Panc1 (cell line): ENCODE results near the gene SHC1. TPM values are rescaled to one million over a fixed set of nuclear protein-coding genes. Genes with fewer than 3 reads are reported as not detected.
"Not testable (repeated sequence)": the region's sequence is repeated elsewhere in the genome, so short reads cannot be mapped to it uniquely, and the experiment has no call there.

Experiments
- ATAC-seq: fragments of 200-7000 bp; cut with Tn5 transposase; 2 replicates; pipeline ENCODE4 v1.9.1; 2020; ENCODE audit warnings: mild to moderate bottlenecking, moderate library complexity
- BruUV-seq: library from RNA; stranded (reverse); fragments of 400-500 nt; replicated peaks from 2 replicates; lab custom pipeline; 2021; lab: Mats Ljungman, UMichigan
- CTCF ChIA-PET: fragments of 300-600 bp; sonication (Branson Sonifier 250); formaldehyde crosslinking; loops from one replicate; lab custom pipeline; 2022; ENCODE audit warnings: antibody characterized with exemption; lab: Charles Lee
- POLR2A ChIA-PET: fragments of 300-600 bp; sonication (Branson Sonifier 250); formaldehyde crosslinking; loops from one replicate; lab custom pipeline; 2022; ENCODE audit warnings: antibody characterized with exemption; lab: Charles Lee
- DNase-seq: peaks from one replicate; pipeline ENCODE4 v3.0.0-alpha.2; 2010; ENCODE audit warnings: low read depth, low spot score
- H3K27ac ChIP-seq: 2 replicates; pipeline ENCODE4 v1.5.1; 2011; ENCODE audit warnings: mild to moderate bottlenecking, low read length, inconsistent platforms
- H3K27me3 ChIP-seq: fragments of 200-500 bp; sonication (Bioruptor generic); 2 replicates; pipeline ENCODE4 v1.6.0; 2014; ENCODE audit warnings: low read length, inconsistent platforms; ENCODE audit not compliant: control insufficient read depth, insufficient read depth
- H3K36me3 ChIP-seq: fragments of 200-500 bp; sonication (Bioruptor generic); 2 replicates; pipeline ENCODE4 v1.5.1; 2014; ENCODE audit warnings: inconsistent platforms, mild to moderate bottlenecking, low read length, moderate library complexity; ENCODE audit not compliant: control insufficient read depth, insufficient read depth
- H3K4me1 ChIP-seq: 2 replicates; pipeline ENCODE4 v1.5.1; 2011; ENCODE audit warnings: inconsistent platforms, mild to moderate bottlenecking, low read length, moderate library complexity; ENCODE audit not compliant: control insufficient read depth, insufficient read depth
- H3K4me3 ChIP-seq, 2 experiments: 2 replicates each; pipeline ENCODE4 v1.5.1; 2011 to 2012; ENCODE audit warnings: low read depth in 2 of 2, low read length in 2 of 2, mild to moderate bottlenecking in 2 of 2, inconsistent platforms in 1 of 2, moderate library complexity in 1 of 2
- H3K9me3 ChIP-seq: fragments of 200-500 bp; sonication (Bioruptor generic); 2 replicates; pipeline ENCODE4 v1.5.1; 2014; ENCODE audit warnings: low read depth, mild to moderate bottlenecking, inconsistent platforms, low read length, moderate library complexity; ENCODE audit not compliant: control insufficient read depth, insufficient read depth
- POLR2AphosphoS5 ChIP-seq: IDR thresholded peaks from 2 replicates; pipeline ENCODE4 v1.6.1; 2012; ENCODE audit warnings: mild to moderate bottlenecking, low read depth, low read length, moderate library complexity
- SIN3A ChIP-seq: IDR thresholded peaks from 2 replicates; pipeline ENCODE4 v1.6.1; 2012; ENCODE audit warnings: low read depth, mild to moderate bottlenecking, low read length, moderate library complexity, borderline replicate concordance; ENCODE audit not compliant: insufficient read depth
- TCF7L2 ChIP-seq: IDR thresholded peaks from 2 replicates; pipeline ENCODE4 v1.6.1; 2011; ENCODE audit warnings: mild to moderate bottlenecking, low read depth, low read length, inconsistent platforms
- in situ Hi-C: cut with HindIII; loops from 2 replicates; pipeline ENCODE4 v1.10.0; 2016; ENCODE audit warnings: low sequenced_read_pairs, low pct_unique_long_range_greater_than_20kb
- intact Hi-C: fragments of 100-400 bp; cut with micrococcal nuclease; formaldehyde crosslinking; loops from one replicate; pipeline ENCODE4 v1.10.0; 2022; ENCODE audit not compliant: unreplicated experiment
- total RNA-seq: library from RNA; stranded (reverse); gene quantifications from one replicate; pipeline ENCODE4 v1.2.1, GENCODE V29; 2021; ENCODE audit not compliant: unreplicated experiment
- TF ChIP-seq, protein P1 (sequence below): fragments of 450-650 bp; IDR thresholded peaks from 2 replicates; pipeline ENCODE4 v1.5.1; 2017; ENCODE audit warnings: mild to moderate bottlenecking
- TF ChIP-seq, protein P2 (sequence below), 2 experiments: IDR thresholded peaks; 2 replicates each; pipeline ENCODE4 v1.6.1; 2011 to 2012; ENCODE audit warnings: low read depth in 2 of 2, control low read depth in 1 of 2, low read length in 1 of 2, mild to moderate bottlenecking in 1 of 2, moderate library complexity in 1 of 2; ENCODE audit not compliant: insufficient read depth in 1 of 2

The SHC1 gene
- total RNA-seq, 1 experiment from 2014 or later, result 373 TPM

DNA sequence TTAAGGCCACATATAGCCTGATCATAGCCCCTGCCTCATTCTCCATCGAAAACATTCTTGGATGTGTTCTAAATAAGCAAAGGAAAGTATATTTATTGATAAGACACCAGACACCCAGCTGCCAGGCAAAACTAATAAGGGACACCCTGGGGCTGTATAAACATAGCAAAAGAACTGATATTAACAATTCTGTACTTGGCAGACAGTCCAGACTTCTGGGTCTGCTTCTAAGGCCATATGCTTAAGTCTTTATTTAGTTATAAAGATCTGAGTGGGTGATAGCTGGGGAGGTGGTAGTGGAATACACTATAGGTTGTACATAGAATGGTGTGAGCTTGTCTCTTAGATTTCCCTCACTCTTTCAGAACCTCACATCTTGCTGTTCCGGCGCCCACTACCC is 7.8 kb upstream of the SHC1 start:
- ATAC-seq (no peak), DNase-seq (no peak)
- peaks cover 13% of the 10 kb centered on the region for H3K36me3 ChIP-seq
- ChIA-PET POLR2A (no interaction called here), CTCF (no interaction called here)
- H3K27me3 ChIP-seq, result no peaks in the 10 kb centered on the region
- no peaks in the 10 kb centered on the region for H3K9me3 ChIP-seq
- no TSS peak for BruUV-seq
- peaks cover 29% of the 10 kb centered on the region for H3K4me1 ChIP-seq
- TF ChIP-seq TCF7L2 (no peak), POLR2AphosphoS5 (no peak)
- TF ChIP-seq, protein P1, sequence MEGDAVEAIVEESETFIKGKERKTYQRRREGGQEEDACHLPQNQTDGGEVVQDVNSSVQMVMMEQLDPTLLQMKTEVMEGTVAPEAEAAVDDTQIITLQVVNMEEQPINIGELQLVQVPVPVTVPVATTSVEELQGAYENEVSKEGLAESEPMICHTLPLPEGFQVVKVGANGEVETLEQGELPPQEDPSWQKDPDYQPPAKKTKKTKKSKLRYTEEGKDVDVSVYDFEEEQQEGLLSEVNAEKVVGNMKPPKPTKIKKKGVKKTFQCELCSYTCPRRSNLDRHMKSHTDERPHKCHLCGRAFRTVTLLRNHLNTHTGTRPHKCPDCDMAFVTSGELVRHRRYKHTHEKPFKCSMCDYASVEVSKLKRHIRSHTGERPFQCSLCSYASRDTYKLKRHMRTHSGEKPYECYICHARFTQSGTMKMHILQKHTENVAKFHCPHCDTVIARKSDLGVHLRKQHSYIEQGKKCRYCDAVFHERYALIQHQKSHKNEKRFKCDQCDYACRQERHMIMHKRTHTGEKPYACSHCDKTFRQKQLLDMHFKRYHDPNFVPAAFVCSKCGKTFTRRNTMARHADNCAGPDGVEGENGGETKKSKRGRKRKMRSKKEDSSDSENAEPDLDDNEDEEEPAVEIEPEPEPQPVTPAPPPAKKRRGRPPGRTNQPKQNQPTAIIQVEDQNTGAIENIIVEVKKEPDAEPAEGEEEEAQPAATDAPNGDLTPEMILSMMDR, result no peak
- no peak overlapping the region for H3K4me3 ChIP-seq
- in situ Hi-C loops (no loop called here), intact Hi-C loops (no loop called here)
- peak overlapping the region; percentile 37; the same call in 1 of the 2 replicates for H3K27ac ChIP-seq

DNA sequence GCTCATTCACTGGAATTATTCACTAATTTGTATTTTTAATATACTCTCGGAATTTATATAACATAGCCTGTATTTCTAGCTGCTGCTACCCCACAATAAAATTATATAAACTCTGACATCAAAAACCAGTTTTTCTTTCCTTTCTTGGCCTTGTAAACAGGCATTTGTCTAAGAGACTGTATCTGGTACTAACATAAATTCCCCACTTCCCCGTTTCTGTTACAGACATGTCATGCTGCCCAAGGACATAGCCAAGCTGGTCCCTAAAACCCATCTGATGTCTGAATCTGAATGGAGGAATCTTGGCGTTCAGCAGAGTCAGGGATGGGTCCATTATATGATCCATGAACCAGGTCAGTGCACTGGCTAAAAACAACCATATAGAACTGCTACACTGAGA is 7.2 kb upstream of the SHC1 start:
- intact Hi-C loops, ATAC-seq, H3K9me3 ChIP-seq, DNase-seq, H3K4me3 ChIP-seq, H3K27me3 ChIP-seq, BruUV-seq, CTCF ChIA-PET, in situ Hi-C loops, POLR2A ChIA-PET: not testable (repeated sequence)
- Histone ChIP-seq H3K36me3 (peaks cover 13% of the 10 kb centered on the region), H3K27ac (peak overlapping the region; percentile 98), H3K4me1 (peaks cover 32% of the 10 kb centered on the region)

DNA sequence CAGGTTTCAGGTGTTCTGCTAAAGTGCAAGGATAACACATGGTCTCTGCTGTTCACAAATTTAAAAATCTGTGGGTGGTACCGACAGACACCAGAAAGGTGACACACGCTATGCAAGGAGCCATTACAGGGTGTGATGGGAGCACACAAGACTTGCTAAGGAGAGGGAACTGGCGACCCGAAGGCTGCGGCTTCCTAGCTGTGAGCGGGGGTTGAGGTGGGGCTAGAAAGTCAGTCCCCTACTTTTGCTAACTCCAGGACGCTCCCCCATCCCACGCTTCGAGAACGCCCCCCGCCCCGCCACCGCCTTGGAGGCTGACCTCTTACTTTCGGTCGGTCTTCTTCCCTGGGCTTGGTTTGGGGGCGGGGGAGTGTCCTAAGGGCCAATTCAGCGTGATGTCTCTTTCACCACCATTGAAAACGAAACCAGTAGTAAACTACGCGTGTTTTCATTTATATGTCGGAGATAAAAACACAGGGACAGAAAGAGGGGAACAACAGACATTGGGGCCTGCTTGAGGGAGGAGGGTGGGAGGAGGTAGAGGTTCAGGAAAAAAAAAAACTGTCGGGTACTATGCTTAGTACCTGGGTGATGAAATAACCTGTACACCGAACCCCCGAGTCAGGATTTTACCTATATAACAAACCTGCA is 5.0 kb upstream of the SHC1 start:
- peaks cover 11% of the 10 kb centered on the region for H3K36me3 ChIP-seq
- ATAC-seq (no peak), DNase-seq (no peak)
- H3K27me3 ChIP-seq, result no peaks in the 10 kb centered on the region
- in situ Hi-C loops, result no loop called here
- H3K9me3 ChIP-seq, result no peaks in the 10 kb centered on the region
- peak overlapping the region; percentile 77 to 88 for H3K4me3 ChIP-seq
- ChIA-PET CTCF (interaction anchor here (1.0 kb wide), 1 partner anchor 42 kb away, joined by 3 read pairs; no protein-coding TSS in a partner anchor), POLR2A (interaction anchor here (0.7 kb wide), 1 partner anchor 21 kb away, joined by 3 read pairs; no protein-coding TSS in a partner anchor)
- H3K27ac ChIP-seq, result peak overlapping the region; percentile 98
- H3K4me1 ChIP-seq, result peaks cover 44% of the 10 kb centered on the region
- no peak for TF ChIP-seq POLR2AphosphoS5
- TF ChIP-seq, protein P1, result no peak
- TF ChIP-seq SIN3A, result no peak
- TF ChIP-seq, protein P2, sequence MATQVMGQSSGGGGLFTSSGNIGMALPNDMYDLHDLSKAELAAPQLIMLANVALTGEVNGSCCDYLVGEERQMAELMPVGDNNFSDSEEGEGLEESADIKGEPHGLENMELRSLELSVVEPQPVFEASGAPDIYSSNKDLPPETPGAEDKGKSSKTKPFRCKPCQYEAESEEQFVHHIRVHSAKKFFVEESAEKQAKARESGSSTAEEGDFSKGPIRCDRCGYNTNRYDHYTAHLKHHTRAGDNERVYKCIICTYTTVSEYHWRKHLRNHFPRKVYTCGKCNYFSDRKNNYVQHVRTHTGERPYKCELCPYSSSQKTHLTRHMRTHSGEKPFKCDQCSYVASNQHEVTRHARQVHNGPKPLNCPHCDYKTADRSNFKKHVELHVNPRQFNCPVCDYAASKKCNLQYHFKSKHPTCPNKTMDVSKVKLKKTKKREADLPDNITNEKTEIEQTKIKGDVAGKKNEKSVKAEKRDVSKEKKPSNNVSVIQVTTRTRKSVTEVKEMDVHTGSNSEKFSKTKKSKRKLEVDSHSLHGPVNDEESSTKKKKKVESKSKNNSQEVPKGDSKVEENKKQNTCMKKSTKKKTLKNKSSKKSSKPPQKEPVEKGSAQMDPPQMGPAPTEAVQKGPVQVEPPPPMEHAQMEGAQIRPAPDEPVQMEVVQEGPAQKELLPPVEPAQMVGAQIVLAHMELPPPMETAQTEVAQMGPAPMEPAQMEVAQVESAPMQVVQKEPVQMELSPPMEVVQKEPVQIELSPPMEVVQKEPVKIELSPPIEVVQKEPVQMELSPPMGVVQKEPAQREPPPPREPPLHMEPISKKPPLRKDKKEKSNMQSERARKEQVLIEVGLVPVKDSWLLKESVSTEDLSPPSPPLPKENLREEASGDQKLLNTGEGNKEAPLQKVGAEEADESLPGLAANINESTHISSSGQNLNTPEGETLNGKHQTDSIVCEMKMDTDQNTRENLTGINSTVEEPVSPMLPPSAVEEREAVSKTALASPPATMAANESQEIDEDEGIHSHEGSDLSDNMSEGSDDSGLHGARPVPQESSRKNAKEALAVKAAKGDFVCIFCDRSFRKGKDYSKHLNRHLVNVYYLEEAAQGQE (IDR thresholded peaks at IDR 0.05; ENCODE audit: insufficient read depth in 1 of 2, low read depth in 2 of 2, low read length in 1 of 2), result no peak
- TF ChIP-seq TCF7L2, result no peak
- TSS peak; percentile 87 for BruUV-seq
- intact Hi-C loops, result no loop called here
